CD4-positive, alpha-beta T cell treated with Interleukin-1 beta for 1 hour (primary cell): ENCODE measurements around the gene CARD11.

Source experiments
- DNase-seq, 2 donors: peaks; one replicate each; pipeline ENCODE4 v3.0.0-alpha.2; 2020 to 2022

Gene CARD11

DNA sequence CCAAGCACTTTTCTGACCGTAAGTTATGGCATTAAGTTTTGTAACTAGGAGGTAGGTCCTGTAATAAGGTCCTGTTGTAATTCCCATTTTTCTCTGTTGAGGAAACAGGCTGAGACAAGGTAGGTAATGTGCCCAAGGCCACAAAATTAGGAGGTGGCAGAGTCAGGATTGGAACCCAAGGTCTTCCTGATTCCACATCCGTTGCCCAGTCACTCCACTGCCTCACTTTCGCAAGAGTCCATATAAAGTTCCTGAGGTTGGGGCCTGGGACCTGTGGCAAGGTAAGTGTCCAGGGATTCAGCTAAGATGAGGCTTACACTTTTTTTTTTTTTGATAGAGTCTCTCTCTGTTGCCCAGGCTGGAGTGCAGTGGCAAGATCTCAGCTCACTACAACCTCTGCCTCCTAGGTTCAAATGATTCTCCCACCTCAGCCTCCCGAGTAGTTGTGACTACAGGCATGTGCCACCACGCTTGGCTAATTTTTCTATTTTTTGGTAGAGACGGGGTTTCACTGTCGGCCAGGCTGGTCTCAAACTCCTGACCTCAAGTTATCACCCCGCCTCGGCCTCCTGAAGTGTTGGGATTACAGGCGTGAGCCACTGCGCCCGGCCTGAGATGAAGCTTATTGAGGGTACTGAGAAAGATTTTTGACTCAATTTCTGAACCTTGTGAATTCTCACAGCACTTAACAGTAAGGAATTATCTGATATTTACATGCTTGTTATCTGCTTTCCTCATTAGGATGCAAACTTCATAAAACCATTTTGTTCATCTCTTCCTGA, 179.3 kb downstream of the CARD11 start:
- no peak for DNase-seq

DNA sequence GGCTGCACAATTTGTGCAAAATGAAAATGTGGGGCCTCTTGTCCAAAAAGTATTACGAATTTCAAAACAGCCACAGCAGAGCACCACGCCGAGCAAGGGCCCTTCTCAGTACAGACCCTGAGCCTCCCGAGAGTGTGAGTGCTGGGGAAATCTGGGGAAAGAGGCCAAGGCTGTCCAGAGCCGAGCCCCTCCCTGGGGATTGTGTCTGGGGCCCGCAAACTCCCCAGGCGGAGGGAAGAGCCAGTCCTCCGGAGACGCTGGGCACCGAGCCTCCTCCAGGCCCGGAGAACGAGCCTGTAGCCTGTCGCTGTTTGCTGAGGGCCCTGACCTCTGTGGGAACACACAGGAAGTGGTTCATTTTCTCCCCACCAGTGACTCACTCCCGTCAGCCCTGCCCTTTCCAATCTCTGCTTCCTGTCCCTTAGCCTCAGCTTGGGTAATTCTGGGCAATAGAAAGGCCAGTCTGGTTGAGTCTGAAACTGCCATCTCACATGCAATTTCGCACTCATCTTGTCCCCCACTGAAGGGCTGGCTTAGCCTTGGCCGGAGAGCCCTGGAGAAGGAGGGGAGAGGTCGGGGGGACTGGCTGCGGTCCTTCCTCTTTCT, 180.1 kb downstream of the CARD11 start:
- peak; percentile 69 to 80 for DNase-seq

GRCh38 chr7:2862831-2863361, 180.8 kb downstream of the CARD11 start:
- DNase-seq = peak; percentile 17 to 27

- DNase-seq = no peak
Measured at GRCh38 chr7:2861509-2861908, 182.2 kb downstream of the CARD11 start.

DNA sequence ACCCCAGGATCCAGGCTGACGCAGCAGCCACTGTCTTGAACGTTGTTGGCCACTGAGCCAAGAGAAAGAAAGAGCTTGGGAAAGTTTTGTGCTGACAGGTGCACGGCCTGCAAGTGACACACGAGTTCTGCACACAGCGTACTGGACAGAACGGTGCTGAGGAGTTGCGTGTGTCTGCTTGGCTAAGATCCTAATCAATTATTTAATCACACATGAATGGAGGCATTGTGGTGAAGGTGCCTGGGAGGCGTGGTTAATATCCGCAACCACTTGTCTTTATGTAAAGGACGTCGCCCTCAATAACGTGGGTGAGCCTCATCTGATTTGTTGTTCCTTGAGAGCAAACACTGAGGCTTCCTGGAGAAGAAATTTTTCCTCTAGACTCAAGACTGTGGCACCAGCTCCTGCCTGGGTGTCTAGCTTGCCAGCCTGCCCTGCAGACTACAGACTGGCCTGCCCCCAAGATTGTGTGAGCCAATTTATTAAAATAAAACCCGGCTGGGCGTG, 183.0 kb downstream of the CARD11 start:
- DNase-seq = no peak

DNA sequence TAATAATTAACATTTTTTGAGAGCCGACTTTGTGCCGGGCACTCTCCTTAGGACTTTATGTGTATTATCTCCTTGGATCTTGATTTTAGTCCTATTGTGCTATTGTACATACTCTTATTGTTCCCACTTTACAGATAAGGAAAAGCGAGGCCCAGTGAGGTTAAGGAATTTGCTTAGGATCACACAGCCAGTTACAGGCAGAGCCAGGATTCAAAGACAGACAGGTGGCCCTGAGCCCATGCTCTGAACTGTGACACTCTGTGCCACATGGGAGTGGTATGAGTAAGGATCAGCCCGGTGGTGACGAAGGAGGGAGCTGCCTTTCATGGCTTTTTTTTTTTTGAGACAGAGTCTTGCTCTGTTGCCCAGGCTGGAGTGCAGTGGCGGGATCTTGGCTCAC, 183.7 kb downstream of the CARD11 start:
- no peak for DNase-seq

DNA sequence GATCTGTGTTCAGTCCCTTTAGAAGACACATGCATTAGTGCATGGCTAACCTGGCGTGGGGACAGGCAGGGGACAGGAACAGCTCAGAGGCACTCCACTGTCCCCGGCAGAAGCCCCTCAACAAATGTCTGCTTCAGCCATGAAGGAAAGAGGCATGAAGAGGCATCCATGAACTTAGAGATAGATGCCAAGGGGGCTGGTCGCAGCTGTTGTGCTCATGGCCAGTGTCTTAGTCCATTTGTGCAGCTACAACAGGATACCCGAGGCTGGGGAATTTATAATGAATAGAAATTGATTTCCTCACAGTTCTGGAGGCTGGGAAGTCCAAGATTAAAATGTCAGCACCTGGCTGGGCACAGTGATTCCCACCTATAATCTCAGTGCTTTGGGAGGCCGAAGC, 185.0 kb downstream of the CARD11 start:
- DNase-seq = no peak

DNA sequence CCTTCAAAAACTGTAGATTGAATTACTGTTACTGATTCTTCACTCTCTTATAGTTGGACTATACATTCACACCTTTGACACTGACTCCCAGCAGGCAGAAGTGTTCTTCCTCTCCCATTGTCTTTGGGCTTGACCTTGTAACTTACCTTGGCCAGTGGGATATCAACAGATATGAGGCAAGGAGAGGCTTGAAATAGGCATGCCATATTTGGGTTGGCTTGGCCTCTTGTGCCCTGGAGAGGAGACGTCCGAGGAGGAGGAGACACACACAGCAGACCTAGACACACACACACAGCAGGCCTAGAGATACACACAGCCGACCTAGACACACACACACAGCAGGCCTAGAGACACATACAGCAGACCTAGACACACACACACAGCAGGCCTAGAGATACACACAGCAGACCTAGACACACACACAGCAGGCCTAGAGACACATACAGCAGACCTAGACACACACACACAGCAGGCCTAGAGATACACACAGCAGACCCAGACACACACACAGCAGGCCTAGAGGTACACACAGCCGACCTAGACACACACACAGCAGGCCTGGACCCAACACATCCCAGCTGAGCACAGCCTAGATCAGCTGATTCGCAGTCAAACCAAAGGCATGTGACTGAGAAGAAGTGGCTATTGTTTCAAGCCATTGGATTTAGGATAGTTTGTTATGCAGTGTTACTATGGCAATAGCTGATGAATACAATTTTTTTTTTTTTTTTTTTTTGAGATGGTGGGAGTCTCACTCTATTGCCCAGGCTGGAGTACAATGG, 187.1 kb downstream of the CARD11 start:
- no peak for DNase-seq
